Measurements from ENCODE around the gene NKIRAS2. TPM values are rescaled to one million over a fixed set of nuclear protein-coding genes. Genes with fewer than 3 reads are reported as not detected.

Gene NKIRAS2
- total RNA-seq, 1 donor from 2014 or later = 60.2 TPM

GRCh38 chr17:42027961-42028790 lies 8.3 kb downstream of the NKIRAS2 start:
- peak overlapping the region; percentile 52 for H3K4me3 Mint-ChIP-seq
- peaks cover 44% of the 10 kb centered on the region for H3K4me1 Mint-ChIP-seq

DNA sequence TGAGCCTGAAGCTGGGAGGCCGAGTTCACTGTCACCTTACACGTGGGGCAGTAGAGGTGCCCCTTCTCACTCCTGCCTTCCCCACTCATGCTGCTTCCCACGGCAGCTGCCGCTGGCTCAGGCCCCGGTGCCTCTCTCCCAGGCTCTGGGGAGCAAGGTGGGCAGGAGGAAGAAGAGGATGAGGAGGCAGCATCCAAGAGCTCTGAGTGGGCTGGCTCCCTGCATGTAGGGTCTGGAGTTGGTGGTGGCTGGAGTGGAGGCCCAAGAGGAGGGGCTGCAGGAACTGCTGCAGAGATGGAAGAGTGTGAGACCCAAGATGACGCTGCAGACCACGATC lies 8.9 kb downstream of the NKIRAS2 start:
- H3K4me3 Mint-ChIP-seq = no peak overlapping the region
- peaks cover 3% of the 10 kb centered on the region for H3K36me3 Mint-ChIP-seq (ENCODE audit: low read depth)
- H3K9me3 Mint-ChIP-seq = no peaks in the 10 kb centered on the region
- no peak overlapping the region for H3K27ac Mint-ChIP-seq (ENCODE audit: unreplicated experiment)
- H3K27me3 Mint-ChIP-seq (ENCODE audit: low read depth) = no peaks in the 10 kb centered on the region
- DNase-seq (ENCODE audit: low read depth, low spot score) = no peak
- H3K4me1 Mint-ChIP-seq = peaks cover 46% of the 10 kb centered on the region
- TF ChIP-seq, protein P1, sequence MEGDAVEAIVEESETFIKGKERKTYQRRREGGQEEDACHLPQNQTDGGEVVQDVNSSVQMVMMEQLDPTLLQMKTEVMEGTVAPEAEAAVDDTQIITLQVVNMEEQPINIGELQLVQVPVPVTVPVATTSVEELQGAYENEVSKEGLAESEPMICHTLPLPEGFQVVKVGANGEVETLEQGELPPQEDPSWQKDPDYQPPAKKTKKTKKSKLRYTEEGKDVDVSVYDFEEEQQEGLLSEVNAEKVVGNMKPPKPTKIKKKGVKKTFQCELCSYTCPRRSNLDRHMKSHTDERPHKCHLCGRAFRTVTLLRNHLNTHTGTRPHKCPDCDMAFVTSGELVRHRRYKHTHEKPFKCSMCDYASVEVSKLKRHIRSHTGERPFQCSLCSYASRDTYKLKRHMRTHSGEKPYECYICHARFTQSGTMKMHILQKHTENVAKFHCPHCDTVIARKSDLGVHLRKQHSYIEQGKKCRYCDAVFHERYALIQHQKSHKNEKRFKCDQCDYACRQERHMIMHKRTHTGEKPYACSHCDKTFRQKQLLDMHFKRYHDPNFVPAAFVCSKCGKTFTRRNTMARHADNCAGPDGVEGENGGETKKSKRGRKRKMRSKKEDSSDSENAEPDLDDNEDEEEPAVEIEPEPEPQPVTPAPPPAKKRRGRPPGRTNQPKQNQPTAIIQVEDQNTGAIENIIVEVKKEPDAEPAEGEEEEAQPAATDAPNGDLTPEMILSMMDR (conservative IDR thresholded peaks at IDR 0.05) = peak; percentile 10

More at GRCh38 chr17:42027961-42028790, 8.3 kb downstream of the NKIRAS2 start:
- Mint-ChIP-seq H3K27ac (ENCODE audit: unreplicated experiment) (no peak overlapping the region), H3K27me3 (ENCODE audit: low read depth) (no peaks in the 10 kb centered on the region), H3K9me3 (no peaks in the 10 kb centered on the region), H3K36me3 (ENCODE audit: low read depth) (peaks cover 3% of the 10 kb centered on the region)
- no peak for DNase-seq (ENCODE audit: low read depth, low spot score)
- TF ChIP-seq, protein P1 (conservative IDR thresholded peaks at IDR 0.05) = peak; percentile 29

GRCh38 chr17:42031584-42031983 lies 11.7 kb downstream of the NKIRAS2 start:
- DNase-seq (ENCODE audit: low read depth, low spot score) = no peak
- no peaks in the 10 kb centered on the region for H3K27me3 Mint-ChIP-seq (ENCODE audit: low read depth)
- H3K4me1 Mint-ChIP-seq = peaks cover 36% of the 10 kb centered on the region
- H3K9me3 Mint-ChIP-seq = no peaks in the 10 kb centered on the region
- no peak overlapping the region for H3K27ac Mint-ChIP-seq (ENCODE audit: unreplicated experiment)
- TF ChIP-seq, protein P1 (conservative IDR thresholded peaks at IDR 0.05) = no peak
- no peaks in the 10 kb centered on the region for H3K36me3 Mint-ChIP-seq (ENCODE audit: low read depth)
- no peak overlapping the region for H3K4me3 Mint-ChIP-seq

DNA sequence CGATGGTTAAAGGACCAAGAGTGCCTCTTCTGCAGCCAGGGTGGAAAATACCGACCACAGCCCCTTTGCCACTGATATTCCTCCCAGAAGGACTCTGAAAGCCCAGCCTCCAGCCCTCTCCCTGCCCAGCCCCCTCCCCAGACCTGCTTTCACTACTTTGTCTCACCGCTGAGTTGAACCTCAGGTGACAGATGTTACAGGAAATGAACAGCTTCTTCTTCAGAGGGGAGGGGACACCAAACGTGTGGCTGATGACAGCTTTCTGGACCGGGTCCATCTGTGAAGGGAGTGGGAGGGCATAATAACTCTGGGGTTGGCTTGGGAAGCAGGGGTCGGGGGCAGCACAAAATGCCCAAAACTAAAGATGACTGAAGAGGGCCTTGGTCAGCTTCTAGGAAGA lies 14.2 kb downstream of the NKIRAS2 start:
- Mint-ChIP-seq H3K36me3 (ENCODE audit: low read depth) (no peaks in the 10 kb centered on the region), H3K9me3 (no peaks in the 10 kb centered on the region), H3K4me3 (no peak overlapping the region), H3K27ac (ENCODE audit: unreplicated experiment) (peak overlapping the region; percentile 84), H3K27me3 (ENCODE audit: low read depth) (no peaks in the 10 kb centered on the region), H3K4me1 (peaks cover 19% of the 10 kb centered on the region)
- DNase-seq (ENCODE audit: low read depth, low spot score) = no peak
- TF ChIP-seq, protein P1 (conservative IDR thresholded peaks at IDR 0.05) = no peak

DNA sequence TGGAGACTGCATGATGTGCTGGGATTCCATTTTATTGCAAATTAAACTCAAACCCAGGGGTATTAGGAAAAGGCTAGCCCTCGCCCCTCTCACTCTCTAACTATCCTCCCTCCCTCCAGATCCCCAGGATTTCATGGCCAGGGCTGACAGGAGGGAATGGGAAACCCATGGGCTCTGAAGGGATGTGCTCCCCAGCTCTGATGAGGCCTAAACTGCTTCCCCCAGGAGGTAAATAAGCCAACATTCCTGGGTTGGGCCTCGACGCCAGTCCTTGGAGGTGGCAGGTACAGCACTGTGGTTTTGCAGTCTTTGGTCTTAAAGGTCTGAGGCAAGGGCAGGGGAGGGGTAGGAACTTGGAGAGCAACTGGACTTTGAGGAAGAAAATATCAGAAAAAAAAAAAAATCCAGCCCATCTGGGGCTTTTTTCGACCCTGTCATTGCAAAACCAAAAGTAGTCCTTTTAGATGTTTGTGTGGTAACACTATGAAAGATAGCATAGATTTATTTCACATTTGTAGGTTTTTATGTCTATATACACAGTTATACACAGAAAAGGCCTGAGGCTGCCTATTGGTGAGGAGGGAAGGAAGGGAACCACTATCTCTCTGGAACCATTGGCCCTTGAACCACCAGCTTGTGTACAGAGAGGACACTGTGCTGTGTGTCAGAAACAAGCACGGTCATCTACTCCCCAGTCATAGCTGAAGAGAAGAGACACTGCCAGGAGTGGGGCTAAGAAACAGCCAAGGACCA lies 18.5 kb downstream of the NKIRAS2 start:
- Mint-ChIP-seq H3K4me3 (no peak overlapping the region), H3K27ac (ENCODE audit: unreplicated experiment) (no peak overlapping the region)
- TF ChIP-seq, protein P1 (conservative IDR thresholded peaks at IDR 0.05) = no peak

More for the DNA sequence above, 18.5 kb downstream of the NKIRAS2 start:
- Mint-ChIP-seq H3K27me3 (ENCODE audit: low read depth) (no peaks in the 10 kb centered on the region), H3K4me1 (peaks cover 7% of the 10 kb centered on the region), H3K9me3 (no peaks in the 10 kb centered on the region), H3K36me3 (ENCODE audit: low read depth) (no peaks in the 10 kb centered on the region)
- no peak for DNase-seq (ENCODE audit: low read depth, low spot score)

Measured in neural crest cell (in vitro differentiated cells).